ENCODE results near the gene NPPB. TPM values are rescaled to one million over a fixed set of nuclear protein-coding genes. Genes with fewer than 3 reads are reported as not detected.

Gene NPPB
- total and polyA plus RNA-seq, 2 experiments from 2014 or later, result 3.9 to 6.7 TPM

DNA sequence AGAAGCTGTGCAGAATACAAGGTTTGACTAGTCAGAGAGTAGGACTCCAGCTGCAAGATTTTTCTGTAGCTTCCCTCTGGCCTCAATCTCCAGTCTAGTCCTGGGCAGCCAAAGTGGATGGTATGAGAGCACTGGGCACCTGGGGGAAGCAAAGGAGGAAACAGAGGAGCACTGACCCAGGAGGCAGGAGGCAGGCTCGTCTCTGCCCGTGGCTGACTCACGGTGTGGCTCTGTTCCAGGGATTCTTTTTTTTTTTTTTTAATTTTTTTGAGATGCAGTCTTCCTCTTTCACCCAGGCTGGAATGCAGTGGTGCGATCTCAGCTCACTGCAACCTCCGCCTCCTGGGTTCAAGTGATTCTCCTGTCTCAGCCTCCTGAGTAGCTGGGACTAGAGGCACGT lies 4.1 kb upstream of the NPPB start:
- H3K27ac ChIP-seq, result no peak overlapping the region
- no peak for TF ChIP-seq EZH2 (IDR thresholded peaks at IDR 0.05; ENCODE audit: borderline replicate concordance)
- no peak for TF ChIP-seq EZH2phosphoT487 (IDR thresholded peaks at IDR 0.05; ENCODE audit: low read depth, severe bottlenecking, unreplicated experiment)
- peaks cover 18% of the 10 kb centered on the region for H3K27me3 ChIP-seq
- H3K9me2 ChIP-seq (replicated peaks; ENCODE audit: insufficient read depth), result no peaks in the 10 kb centered on the region
- no peaks in the 10 kb centered on the region for H3K9me3 ChIP-seq (ENCODE audit: low read depth)
- no peak for DNase-seq (ENCODE audit: low spot score)
- H3K36me3 ChIP-seq (replicated peaks; ENCODE audit: insufficient read depth, low read depth), result no peaks in the 10 kb centered on the region
- H4K20me1 ChIP-seq (ENCODE audit: insufficient read depth, poor library complexity, severe bottlenecking), result no peaks in the 10 kb centered on the region
- no peaks in the 10 kb centered on the region for H3K79me2 ChIP-seq
- no peak overlapping the region for H3K4me3 ChIP-seq
- no peak overlapping the region for H3K4me2 ChIP-seq
- no peaks in the 10 kb centered on the region for H3K4me1 ChIP-seq (ENCODE audit: insufficient read depth)
- WGBS (ENCODE audit: low lambda C conversion rate, missing lambda C conversion rate), result 67% methylated on average over 6 of the region's 6 CpGs
- no peak overlapping the region for H2AFZ ChIP-seq

DNA sequence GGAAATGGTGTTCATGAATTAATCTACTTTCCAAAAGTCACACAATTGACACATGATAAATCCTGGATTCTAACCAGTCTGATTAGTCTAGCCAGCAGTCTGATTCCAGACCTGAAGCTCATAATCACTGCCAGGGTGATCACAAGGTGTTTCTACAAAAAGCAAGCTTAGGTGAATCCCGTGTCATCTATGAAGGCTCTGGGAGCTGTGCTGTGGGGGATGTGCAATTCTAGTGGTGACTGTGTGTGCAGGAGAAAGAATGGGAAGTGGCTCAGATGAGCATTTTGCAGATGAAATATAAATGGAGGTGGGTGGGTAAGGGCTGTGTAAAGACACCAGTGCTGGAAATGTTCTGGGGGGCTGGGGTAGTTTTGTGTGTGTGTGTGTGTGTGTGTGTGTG lies 1.8 kb upstream of the NPPB start:
- Histone ChIP-seq H2AFZ (no peak overlapping the region), H3K79me2 (no peaks in the 10 kb centered on the region), H3K36me3 (replicated peaks; ENCODE audit: insufficient read depth, low read depth) (no peaks in the 10 kb centered on the region), H3K4me2 (no peak overlapping the region), H3K9me2 (replicated peaks; ENCODE audit: insufficient read depth) (no peaks in the 10 kb centered on the region), H3K9me3 (ENCODE audit: low read depth) (no peaks in the 10 kb centered on the region), H4K20me1 (ENCODE audit: insufficient read depth, poor library complexity, severe bottlenecking) (no peaks in the 10 kb centered on the region), H3K4me3 (no peak overlapping the region), H3K27ac (no peak overlapping the region), H3K4me1 (ENCODE audit: insufficient read depth) (no peaks in the 10 kb centered on the region), H3K27me3 (peaks cover 34% of the 10 kb centered on the region)
- 40% methylated on average over 1 of the region's 1 CpG for WGBS (ENCODE audit: low lambda C conversion rate, missing lambda C conversion rate)
- TF ChIP-seq, protein P1, sequence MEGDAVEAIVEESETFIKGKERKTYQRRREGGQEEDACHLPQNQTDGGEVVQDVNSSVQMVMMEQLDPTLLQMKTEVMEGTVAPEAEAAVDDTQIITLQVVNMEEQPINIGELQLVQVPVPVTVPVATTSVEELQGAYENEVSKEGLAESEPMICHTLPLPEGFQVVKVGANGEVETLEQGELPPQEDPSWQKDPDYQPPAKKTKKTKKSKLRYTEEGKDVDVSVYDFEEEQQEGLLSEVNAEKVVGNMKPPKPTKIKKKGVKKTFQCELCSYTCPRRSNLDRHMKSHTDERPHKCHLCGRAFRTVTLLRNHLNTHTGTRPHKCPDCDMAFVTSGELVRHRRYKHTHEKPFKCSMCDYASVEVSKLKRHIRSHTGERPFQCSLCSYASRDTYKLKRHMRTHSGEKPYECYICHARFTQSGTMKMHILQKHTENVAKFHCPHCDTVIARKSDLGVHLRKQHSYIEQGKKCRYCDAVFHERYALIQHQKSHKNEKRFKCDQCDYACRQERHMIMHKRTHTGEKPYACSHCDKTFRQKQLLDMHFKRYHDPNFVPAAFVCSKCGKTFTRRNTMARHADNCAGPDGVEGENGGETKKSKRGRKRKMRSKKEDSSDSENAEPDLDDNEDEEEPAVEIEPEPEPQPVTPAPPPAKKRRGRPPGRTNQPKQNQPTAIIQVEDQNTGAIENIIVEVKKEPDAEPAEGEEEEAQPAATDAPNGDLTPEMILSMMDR (IDR thresholded peaks at IDR 0.05; ENCODE audit: poor library complexity), result no peak
- TF ChIP-seq EZH2phosphoT487 (IDR thresholded peaks at IDR 0.05; ENCODE audit: low read depth, severe bottlenecking, unreplicated experiment) (no peak), EZH2 (IDR thresholded peaks at IDR 0.05; ENCODE audit: borderline replicate concordance) (no peak)
- DNase-seq (ENCODE audit: low spot score), result no peak

DNA sequence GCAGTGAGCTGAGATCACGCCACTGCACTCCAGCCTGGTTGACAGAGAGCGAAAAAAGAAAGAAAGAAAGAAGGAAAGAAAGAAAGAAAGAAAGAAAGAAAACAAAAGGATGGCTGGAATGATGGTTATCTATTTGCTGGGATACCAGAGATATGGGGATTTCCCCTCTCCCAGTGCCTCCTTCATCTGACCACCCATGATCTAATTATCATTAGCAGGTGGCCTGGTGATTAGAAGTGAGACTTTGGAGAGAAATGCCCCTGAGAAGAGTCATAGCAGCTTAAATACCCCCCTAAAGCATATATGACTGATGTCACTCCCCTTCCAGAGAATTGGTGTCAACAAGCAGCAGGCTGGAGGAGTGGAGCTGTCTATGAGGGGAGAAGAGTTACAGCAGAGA lies 1.3 kb upstream of the NPPB start:
- no peaks in the 10 kb centered on the region for H3K36me3 ChIP-seq (replicated peaks; ENCODE audit: insufficient read depth, low read depth)
- 83% methylated on average over 1 of the region's 2 CpGs for WGBS (ENCODE audit: low lambda C conversion rate, missing lambda C conversion rate)
- H2AFZ ChIP-seq, result no peak overlapping the region
- no peaks in the 10 kb centered on the region for H3K79me2 ChIP-seq
- no peak overlapping the region for H3K27ac ChIP-seq
- H3K9me2 ChIP-seq (replicated peaks; ENCODE audit: insufficient read depth), result no peaks in the 10 kb centered on the region
- no peaks in the 10 kb centered on the region for H4K20me1 ChIP-seq (ENCODE audit: insufficient read depth, poor library complexity, severe bottlenecking)
- H3K4me3 ChIP-seq, result no peak overlapping the region
- no peak overlapping the region for H3K4me2 ChIP-seq
- no peak for DNase-seq (ENCODE audit: low spot score)
- H3K9me3 ChIP-seq (ENCODE audit: low read depth), result no peaks in the 10 kb centered on the region
- no peak for TF ChIP-seq EZH2phosphoT487 (IDR thresholded peaks at IDR 0.05; ENCODE audit: low read depth, severe bottlenecking, unreplicated experiment)
- peaks cover 34% of the 10 kb centered on the region for H3K27me3 ChIP-seq
- H3K4me1 ChIP-seq (ENCODE audit: insufficient read depth), result no peaks in the 10 kb centered on the region

DNA sequence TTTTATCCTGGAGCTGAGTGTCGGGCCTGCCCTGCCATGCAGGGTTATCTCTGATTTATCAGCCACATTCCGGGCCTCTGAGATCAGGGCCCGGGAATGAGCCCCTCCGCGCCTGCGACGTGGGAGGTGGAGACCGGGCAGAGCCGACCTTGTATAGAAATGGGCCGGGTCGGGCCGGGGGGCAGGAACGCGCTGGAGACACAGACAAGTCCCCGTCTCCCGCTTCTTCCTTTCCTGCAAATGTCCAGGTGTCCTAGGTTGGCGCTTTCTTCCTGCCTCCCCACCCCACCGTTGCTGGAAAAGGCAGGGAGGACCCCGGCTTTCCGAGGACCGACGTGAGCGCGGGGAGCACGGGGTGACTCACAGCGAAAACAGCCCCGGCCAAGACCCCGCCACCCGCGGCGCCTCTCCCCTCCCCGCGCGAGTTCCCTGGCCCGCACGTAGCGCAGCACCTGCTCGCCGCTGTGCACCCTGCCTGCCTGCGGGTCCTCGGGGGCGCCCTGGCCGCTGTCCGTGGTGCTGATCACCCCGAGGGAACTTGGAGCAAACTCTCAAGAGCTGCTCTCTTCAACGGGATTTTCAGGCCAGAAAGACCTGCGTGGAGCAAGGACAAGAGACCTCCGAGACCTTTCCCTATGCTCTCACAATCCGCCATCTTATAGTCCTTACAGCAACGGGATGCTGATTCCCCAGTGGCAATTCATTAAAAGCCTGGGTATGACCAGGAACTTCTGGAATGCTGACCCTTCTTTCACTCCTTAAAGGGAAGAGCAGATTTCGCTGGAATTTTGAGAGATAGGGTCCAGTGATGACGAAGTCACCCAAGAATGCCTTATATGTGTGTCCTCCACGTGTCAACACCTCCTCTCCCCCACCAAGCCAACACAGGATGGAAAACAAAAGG lies 475 bp upstream of the NPPB start:
- no peaks in the 10 kb centered on the region for H3K79me2 ChIP-seq
- H3K9me2 ChIP-seq (replicated peaks; ENCODE audit: insufficient read depth), result no peaks in the 10 kb centered on the region
- H3K27ac ChIP-seq, result no peak overlapping the region
- no peaks in the 10 kb centered on the region for H3K9me3 ChIP-seq (ENCODE audit: low read depth)
- no peak overlapping the region for H3K4me3 ChIP-seq
- no peak overlapping the region for H2AFZ ChIP-seq
- H3K27me3 ChIP-seq, result peaks cover 34% of the 10 kb centered on the region
- H3K4me2 ChIP-seq, result peak overlapping the region; percentile 85
- DNase-seq (ENCODE audit: low spot score), result peak; percentile 90
- WGBS (ENCODE audit: low lambda C conversion rate, missing lambda C conversion rate), result 5% methylated on average over 38 of the region's 53 CpGs
- no peaks in the 10 kb centered on the region for H3K4me1 ChIP-seq (ENCODE audit: insufficient read depth)
- TF ChIP-seq EZH2phosphoT487 (IDR thresholded peaks at IDR 0.05; ENCODE audit: low read depth, severe bottlenecking, unreplicated experiment), result no peak
- TF ChIP-seq, protein P1 (IDR thresholded peaks at IDR 0.05; ENCODE audit: poor library complexity), result no peak
- TF ChIP-seq EZH2 (IDR thresholded peaks at IDR 0.05; ENCODE audit: borderline replicate concordance), result no peak
- no peaks in the 10 kb centered on the region for H4K20me1 ChIP-seq (ENCODE audit: insufficient read depth, poor library complexity, severe bottlenecking)
- no peaks in the 10 kb centered on the region for H3K36me3 ChIP-seq (replicated peaks; ENCODE audit: insufficient read depth, low read depth)

Measured in hepatocyte (in vitro differentiated cells).